ENCODE data around the gene DOCK3. TPM values are rescaled to one million over a fixed set of nuclear protein-coding genes. Genes with fewer than 3 reads are reported as not detected.

The DOCK3 gene
- total RNA-seq, 2 donors from 2014 or later = 0.02 to 0.32 TPM

GRCh38 chr3:50637011-50637410 is 37.7 kb upstream of the DOCK3 start:
- H3K27ac ChIP-seq = no peak overlapping the region
- no peak for DNase-seq

GRCh38 chr3:50637945-50638344 is 36.8 kb upstream of the DOCK3 start:
- Histone ChIP-seq H3K4me1 (no peaks in the 10 kb centered on the region), H3K36me3 (no peaks in the 10 kb centered on the region), H3K9me3 (no peaks in the 10 kb centered on the region), H3K9ac (ENCODE audit: low read depth in 2 of 2, low read length in 2 of 2) (no peak overlapping the region), H3K27ac (no peak overlapping the region), H3K27me3 (no peaks in the 10 kb centered on the region), H3K4me3 (no peak overlapping the region)
- DNase-seq = no peak
- no peak for TF ChIP-seq CTCF (IDR thresholded peaks at IDR 0.05)
- intact Hi-C loops (cut with DNase I) = no loop called here

More at GRCh38 chr3:50637011-50637410, 37.7 kb upstream of the DOCK3 start:
- H3K36me3 ChIP-seq = no peaks in the 10 kb centered on the region
- intact Hi-C loops (cut with DNase I) = no loop called here
- no peaks in the 10 kb centered on the region for H3K27me3 ChIP-seq
- H3K4me3 ChIP-seq = no peak overlapping the region
- no peak for TF ChIP-seq CTCF (IDR thresholded peaks at IDR 0.05)
- no peak overlapping the region for H3K9ac ChIP-seq (ENCODE audit: low read depth in 2 of 2, low read length in 2 of 2)
- H3K9me3 ChIP-seq = no peaks in the 10 kb centered on the region
- H3K4me1 ChIP-seq = no peaks in the 10 kb centered on the region

- TF ChIP-seq CTCF (IDR thresholded peaks at IDR 0.05) = no peak
- DNase-seq = no peak
- intact Hi-C loops (cut with DNase I) = no loop called here
- Histone ChIP-seq H3K27me3 (no peaks in the 10 kb centered on the region), H3K9ac (ENCODE audit: low read depth in 2 of 2, low read length in 2 of 2) (no peak overlapping the region), H3K4me3 (no peak overlapping the region), H3K4me1 (no peaks in the 10 kb centered on the region), H3K9me3 (no peaks in the 10 kb centered on the region), H3K27ac (no peak overlapping the region), H3K36me3 (no peaks in the 10 kb centered on the region)
Measured at GRCh38 chr3:50639055-50639494, 35.7 kb upstream of the DOCK3 start.

- DNase-seq = no peak
- H3K27ac ChIP-seq = no peak overlapping the region
- no peak for TF ChIP-seq CTCF (IDR thresholded peaks at IDR 0.05)
- no peak overlapping the region for H3K4me3 ChIP-seq
- H3K36me3 ChIP-seq = no peaks in the 10 kb centered on the region
- intact Hi-C loops (cut with DNase I) = no loop called here
- no peaks in the 10 kb centered on the region for H3K9me3 ChIP-seq
- H3K9ac ChIP-seq (ENCODE audit: low read depth in 2 of 2, low read length in 2 of 2) = no peak overlapping the region
- no peaks in the 10 kb centered on the region for H3K4me1 ChIP-seq
- no peaks in the 10 kb centered on the region for H3K27me3 ChIP-seq
Measured at GRCh38 chr3:50642382-50642781, 32.3 kb upstream of the DOCK3 start.

GRCh38 chr3:50644561-50644960 is 30.2 kb upstream of the DOCK3 start:
- no peak overlapping the region for H3K27ac ChIP-seq
- no peak for DNase-seq
- no peaks in the 10 kb centered on the region for H3K9me3 ChIP-seq
- no peak for TF ChIP-seq CTCF (IDR thresholded peaks at IDR 0.05)
- no peak overlapping the region for H3K9ac ChIP-seq (ENCODE audit: low read depth in 2 of 2, low read length in 2 of 2)
- H3K36me3 ChIP-seq = no peaks in the 10 kb centered on the region
- H3K4me3 ChIP-seq = no peak overlapping the region
- intact Hi-C loops (cut with DNase I) = no loop called here
- H3K27me3 ChIP-seq = no peaks in the 10 kb centered on the region
- no peaks in the 10 kb centered on the region for H3K4me1 ChIP-seq

GRCh38 chr3:50645378-50645777 is 29.3 kb upstream of the DOCK3 start:
- no peak overlapping the region for H3K9ac ChIP-seq (ENCODE audit: low read depth in 2 of 2, low read length in 2 of 2)
- no peak overlapping the region for H3K27ac ChIP-seq
- H3K9me3 ChIP-seq = no peaks in the 10 kb centered on the region
- no peaks in the 10 kb centered on the region for H3K27me3 ChIP-seq
- intact Hi-C loops (cut with DNase I) = no loop called here
- no peak overlapping the region for H3K4me3 ChIP-seq
- no peak for TF ChIP-seq CTCF (IDR thresholded peaks at IDR 0.05)
- DNase-seq = no peak
- no peaks in the 10 kb centered on the region for H3K4me1 ChIP-seq
- no peaks in the 10 kb centered on the region for H3K36me3 ChIP-seq
